ENCODE results near the gene HUNK.

- TF ChIP-seq, protein P1, sequence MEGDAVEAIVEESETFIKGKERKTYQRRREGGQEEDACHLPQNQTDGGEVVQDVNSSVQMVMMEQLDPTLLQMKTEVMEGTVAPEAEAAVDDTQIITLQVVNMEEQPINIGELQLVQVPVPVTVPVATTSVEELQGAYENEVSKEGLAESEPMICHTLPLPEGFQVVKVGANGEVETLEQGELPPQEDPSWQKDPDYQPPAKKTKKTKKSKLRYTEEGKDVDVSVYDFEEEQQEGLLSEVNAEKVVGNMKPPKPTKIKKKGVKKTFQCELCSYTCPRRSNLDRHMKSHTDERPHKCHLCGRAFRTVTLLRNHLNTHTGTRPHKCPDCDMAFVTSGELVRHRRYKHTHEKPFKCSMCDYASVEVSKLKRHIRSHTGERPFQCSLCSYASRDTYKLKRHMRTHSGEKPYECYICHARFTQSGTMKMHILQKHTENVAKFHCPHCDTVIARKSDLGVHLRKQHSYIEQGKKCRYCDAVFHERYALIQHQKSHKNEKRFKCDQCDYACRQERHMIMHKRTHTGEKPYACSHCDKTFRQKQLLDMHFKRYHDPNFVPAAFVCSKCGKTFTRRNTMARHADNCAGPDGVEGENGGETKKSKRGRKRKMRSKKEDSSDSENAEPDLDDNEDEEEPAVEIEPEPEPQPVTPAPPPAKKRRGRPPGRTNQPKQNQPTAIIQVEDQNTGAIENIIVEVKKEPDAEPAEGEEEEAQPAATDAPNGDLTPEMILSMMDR (IDR thresholded peaks at IDR 0.05), result no peak
- TF ChIP-seq TP53 (CRISPR knock-in tag; IDR thresholded peaks at IDR 0.05) (no peak), TEAD4 (CRISPR knock-in tag; IDR thresholded peaks at IDR 0.05) (no peak), NR2C2 (CRISPR knock-in tag; IDR thresholded peaks at IDR 0.05) (no peak), NR3C1 (CRISPR knock-in tag; conservative IDR thresholded peaks at IDR 0.05; ENCODE audit: low read depth) (no peak), ZNF425 (CRISPR knock-in tag; conservative IDR thresholded peaks at IDR 0.05) (no peak), MAX (CRISPR knock-in tag; IDR thresholded peaks at IDR 0.05) (no peak)
- TF ChIP-seq, protein P2, sequence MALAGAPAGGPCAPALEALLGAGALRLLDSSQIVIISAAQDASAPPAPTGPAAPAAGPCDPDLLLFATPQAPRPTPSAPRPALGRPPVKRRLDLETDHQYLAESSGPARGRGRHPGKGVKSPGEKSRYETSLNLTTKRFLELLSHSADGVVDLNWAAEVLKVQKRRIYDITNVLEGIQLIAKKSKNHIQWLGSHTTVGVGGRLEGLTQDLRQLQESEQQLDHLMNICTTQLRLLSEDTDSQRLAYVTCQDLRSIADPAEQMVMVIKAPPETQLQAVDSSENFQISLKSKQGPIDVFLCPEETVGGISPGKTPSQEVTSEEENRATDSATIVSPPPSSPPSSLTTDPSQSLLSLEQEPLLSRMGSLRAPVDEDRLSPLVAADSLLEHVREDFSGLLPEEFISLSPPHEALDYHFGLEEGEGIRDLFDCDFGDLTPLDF (CRISPR knock-in tag; IDR thresholded peaks at IDR 0.05), result no peak
- TF ChIP-seq, protein P3, sequence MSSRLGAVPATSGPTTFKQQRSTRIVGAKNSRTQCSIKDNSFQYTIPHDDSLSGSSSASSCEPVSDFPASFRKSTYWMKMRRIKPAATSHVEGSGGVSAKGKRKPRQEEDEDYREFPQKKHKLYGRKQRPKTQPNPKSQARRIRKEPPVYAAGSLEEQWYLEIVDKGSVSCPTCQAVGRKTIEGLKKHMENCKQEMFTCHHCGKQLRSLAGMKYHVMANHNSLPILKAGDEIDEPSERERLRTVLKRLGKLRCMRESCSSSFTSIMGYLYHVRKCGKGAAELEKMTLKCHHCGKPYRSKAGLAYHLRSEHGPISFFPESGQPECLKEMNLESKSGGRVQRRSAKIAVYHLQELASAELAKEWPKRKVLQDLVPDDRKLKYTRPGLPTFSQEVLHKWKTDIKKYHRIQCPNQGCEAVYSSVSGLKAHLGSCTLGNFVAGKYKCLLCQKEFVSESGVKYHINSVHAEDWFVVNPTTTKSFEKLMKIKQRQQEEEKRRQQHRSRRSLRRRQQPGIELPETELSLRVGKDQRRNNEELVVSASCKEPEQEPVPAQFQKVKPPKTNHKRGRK (CRISPR knock-in tag; IDR thresholded peaks at IDR 0.05; ENCODE audit: borderline replicate concordance), result no peak
These were observed 16.6 kb downstream of the HUNK start for GRCh38 chr21:31889460-31889859.
